ENCODE data around the gene EPS8L1. TPM values are rescaled to one million over a fixed set of nuclear protein-coding genes. Genes with fewer than 3 reads are reported as not detected.

The EPS8L1 gene
- total RNA-seq, 2 donors from 2014 or later: 1.4 to 2.1 TPM

DNA sequence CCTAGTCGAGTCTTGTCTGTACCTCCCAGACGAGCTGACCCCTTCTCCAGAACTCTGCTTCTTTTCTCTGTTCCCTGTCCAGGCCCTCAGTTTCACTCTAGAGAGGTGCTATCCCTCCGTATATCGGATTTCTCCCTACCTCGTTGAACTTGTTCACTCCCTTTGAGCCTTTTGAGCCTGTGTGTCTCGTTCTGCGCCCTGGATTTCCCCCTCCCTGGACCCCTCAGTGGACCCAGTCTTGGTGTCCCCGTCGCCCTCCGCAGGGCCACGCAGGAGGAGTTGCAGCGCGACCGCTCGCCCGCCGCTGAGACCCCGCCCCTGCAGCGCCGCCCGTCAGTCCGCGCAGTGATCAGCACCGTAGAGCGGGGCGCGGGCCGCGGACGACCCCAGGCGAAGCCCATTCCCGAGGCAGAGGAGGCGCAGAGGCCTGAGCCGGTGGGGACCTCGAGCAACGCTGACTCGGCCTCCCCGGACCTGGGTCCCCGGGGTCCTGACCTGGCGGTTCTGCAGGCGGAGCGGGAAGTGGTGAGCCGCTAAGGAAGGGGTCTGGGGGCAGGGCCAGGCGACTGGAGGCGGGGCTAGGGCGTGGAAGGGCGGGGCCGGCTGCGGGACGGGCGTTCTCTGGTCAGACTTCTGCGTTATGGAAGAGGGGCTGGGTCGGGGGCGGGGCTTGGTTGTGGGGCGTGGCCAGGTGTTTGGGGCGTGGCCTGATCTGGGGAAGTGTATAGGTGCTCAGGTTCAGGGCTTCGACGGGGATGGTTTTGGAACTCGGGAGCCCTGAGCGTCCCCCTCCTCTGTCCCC, 5.5 kb downstream of the EPS8L1 start:
- no peak overlapping the region for H3K27ac Mint-ChIP-seq
- H3K27me3 Mint-ChIP-seq: peaks cover 25% of the 10 kb centered on the region
- H3K4me3 Mint-ChIP-seq: peak overlapping the region; percentile 77
- ATAC-seq (replicated peaks): peak; percentile 87
- H3K4me1 Mint-ChIP-seq: peaks cover 8% of the 10 kb centered on the region
- no peaks in the 10 kb centered on the region for H3K9me3 Mint-ChIP-seq
- no peaks in the 10 kb centered on the region for H3K36me3 Mint-ChIP-seq (ENCODE audit: low read depth)

DNA sequence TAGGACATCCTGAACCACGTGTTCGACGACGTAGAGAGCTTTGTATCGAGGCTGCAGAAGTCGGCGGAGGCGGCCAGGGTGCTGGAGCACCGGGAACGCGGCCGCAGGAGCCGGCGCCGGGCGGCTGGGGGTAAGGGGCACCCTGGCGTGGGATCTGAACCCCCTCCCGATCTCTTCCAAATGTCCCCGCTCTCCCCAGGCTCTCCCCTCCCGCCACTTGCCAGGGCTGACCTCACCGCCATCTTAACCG, 6.0 kb downstream of the EPS8L1 start:
- H3K27me3 Mint-ChIP-seq: peaks cover 23% of the 10 kb centered on the region
- no peak overlapping the region for H3K27ac Mint-ChIP-seq
- H3K4me1 Mint-ChIP-seq: peaks cover 8% of the 10 kb centered on the region
- ATAC-seq (replicated peaks): no peak
- no peaks in the 10 kb centered on the region for H3K9me3 Mint-ChIP-seq
- peak overlapping the region; percentile 77 for H3K4me3 Mint-ChIP-seq
- H3K36me3 Mint-ChIP-seq (ENCODE audit: low read depth): no peaks in the 10 kb centered on the region

DNA sequence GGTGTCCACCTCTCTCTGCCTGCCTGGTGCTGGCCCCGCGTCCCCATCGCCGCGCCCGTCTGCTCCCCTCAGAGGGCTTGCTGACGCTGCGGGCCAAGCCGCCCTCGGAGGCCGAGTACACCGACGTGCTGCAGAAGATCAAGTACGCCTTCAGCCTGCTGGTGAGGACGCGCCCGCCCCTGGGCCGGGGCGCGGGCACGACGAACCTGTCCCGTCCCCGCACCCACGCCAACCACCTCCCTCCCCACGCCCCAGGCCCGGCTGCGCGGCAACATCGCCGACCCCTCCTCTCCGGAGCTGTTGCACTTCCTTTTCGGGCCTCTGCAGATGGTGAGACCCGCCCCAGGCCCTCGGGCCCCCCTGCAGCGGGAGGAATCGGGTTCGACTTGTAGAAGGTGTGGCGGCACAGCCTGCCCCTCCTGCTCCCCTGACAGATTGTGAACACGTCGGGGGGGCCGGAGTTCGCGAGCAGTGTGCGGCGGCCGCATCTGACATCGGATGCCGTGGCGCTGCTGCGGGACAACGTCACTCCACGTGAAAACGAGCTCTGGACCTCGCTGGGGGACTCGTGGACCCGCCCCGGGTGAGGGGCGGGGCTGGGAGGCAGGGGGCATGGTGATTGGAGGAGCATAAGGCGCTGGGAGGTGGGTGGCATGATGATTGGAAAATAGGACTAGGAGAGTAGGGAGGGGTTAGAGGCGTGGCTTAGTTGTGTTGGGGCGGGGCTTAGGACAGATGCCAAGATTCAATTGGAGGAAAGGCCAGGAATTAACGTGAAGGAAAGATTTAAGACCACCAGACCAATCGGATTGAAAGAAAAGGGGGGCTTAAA, 6.6 kb downstream of the EPS8L1 start:
- Mint-ChIP-seq H3K4me3 (peak overlapping the region; percentile 77), H3K27ac (no peak overlapping the region), H3K36me3 (ENCODE audit: low read depth) (no peaks in the 10 kb centered on the region), H3K9me3 (no peaks in the 10 kb centered on the region), H3K27me3 (peaks cover 22% of the 10 kb centered on the region), H3K4me1 (peaks cover 8% of the 10 kb centered on the region)
- ATAC-seq (replicated peaks): no peak

DNA sequence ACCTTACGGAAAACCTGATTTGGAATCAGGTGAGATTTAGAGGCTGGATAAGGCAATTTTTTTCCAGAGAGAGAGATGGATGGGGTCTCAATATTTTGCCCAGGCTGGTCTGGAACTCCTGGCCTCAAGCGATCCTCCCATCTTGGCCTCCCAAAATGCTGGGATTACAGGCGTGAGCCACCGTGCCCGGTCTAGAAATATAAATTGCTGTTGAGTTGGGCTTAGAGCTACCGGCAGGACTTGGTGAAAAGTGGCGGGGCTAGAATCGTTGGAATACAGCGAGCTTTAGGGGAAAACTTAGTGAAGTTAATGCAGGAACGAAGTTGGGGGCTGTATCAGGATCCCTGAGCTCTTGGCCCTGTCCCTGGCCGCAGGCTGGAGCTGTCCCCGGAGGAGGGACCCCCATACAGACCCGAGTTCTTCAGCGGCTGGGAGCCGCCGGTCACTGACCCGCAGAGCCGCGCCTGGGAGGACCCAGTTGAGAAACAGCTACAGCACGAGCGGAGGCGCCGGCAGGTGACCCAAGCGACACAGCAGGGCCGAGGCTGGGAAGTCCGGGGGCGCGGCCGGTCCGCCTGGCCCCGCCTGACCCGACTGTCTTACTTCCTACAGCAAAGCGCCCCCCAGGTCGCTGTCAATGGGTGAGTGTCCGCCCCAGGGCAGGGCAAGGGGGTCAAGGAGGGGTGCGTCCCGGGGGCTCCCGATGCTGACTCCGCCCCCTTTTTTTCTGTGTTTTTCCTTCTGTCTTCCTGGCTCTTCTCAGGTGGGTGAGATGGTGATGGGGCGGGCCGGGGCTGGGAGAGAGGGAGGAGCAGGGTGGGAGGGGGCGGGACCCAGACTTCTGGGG, 7.6 kb downstream of the EPS8L1 start:
- peaks cover 25% of the 10 kb centered on the region for H3K27me3 Mint-ChIP-seq
- H3K27ac Mint-ChIP-seq: no peak overlapping the region
- H3K4me1 Mint-ChIP-seq: peaks cover 13% of the 10 kb centered on the region
- no peaks in the 10 kb centered on the region for H3K9me3 Mint-ChIP-seq
- ATAC-seq (replicated peaks): no peak
- peaks cover 4% of the 10 kb centered on the region for H3K36me3 Mint-ChIP-seq (ENCODE audit: low read depth)
- peak overlapping the region; percentile 77 for H3K4me3 Mint-ChIP-seq

DNA sequence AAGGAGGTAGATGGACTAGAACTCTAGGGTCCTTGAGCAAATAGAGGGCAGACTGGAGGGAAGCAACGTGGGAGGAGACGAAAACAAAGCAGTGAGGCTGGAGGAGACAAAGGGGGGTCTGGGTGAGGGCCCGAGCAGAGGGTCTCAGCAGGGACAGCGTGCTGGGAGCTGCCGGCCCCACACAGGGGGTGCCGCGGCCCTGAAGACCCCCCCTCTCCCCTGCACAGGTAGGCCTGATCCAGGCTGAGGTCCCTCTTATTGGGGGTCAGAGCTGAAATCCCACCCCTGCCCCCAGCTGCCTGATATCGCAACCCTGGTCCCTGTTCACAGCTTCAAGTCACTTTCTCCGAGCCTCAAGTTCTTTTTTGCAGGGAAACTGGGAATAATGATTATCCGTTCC, 8.7 kb downstream of the EPS8L1 start:
- ATAC-seq (replicated peaks): no peak
- Mint-ChIP-seq H3K4me3 (no peak overlapping the region), H3K4me1 (peaks cover 19% of the 10 kb centered on the region), H3K9me3 (no peaks in the 10 kb centered on the region), H3K36me3 (ENCODE audit: low read depth) (peaks cover 16% of the 10 kb centered on the region), H3K27me3 (peaks cover 28% of the 10 kb centered on the region), H3K27ac (no peak overlapping the region)

DNA sequence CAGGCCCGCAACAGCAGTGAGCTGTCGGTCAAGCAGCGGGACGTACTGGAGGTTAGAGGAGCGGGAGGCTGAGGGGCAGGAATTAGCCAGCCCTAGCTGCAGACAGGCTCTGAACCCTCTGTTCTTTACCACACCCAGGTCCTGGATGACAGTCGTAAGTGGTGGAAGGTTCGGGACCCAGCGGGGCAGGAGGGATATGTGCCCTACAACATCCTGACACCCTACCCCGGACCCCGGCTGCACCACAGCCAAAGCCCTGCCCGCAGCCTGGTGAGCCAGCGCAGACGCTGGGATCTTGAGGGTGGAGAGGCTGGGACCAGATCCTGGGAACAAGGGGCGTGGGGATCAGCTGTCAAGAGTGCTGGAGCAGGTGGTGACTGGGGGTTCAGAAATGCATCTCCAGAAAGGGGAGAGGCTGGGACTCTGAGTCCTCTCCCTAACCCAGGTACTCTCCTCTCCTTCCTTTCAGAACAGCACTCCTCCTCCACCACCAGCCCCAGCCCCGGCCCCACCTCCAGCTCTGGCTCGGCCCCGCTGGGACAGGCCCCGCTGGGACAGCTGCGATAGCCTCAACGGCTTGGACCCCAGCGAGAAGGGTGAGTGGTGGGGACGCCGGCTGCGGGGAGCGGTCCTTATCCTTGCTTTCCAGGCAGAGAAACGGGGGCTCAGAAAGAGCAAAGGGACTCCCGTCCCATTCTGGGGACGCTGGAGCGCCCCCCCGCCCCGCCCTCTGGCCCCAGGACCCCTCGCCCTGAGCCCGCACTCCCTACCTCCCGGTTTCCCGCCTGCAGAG, 10.4 kb downstream of the EPS8L1 start:
- Mint-ChIP-seq H3K4me3 (no peak overlapping the region), H3K27ac (no peak overlapping the region), H3K27me3 (peaks cover 27% of the 10 kb centered on the region), H3K9me3 (no peaks in the 10 kb centered on the region), H3K4me1 (peaks cover 11% of the 10 kb centered on the region), H3K36me3 (ENCODE audit: low read depth) (peaks cover 32% of the 10 kb centered on the region)
- no peak for ATAC-seq (replicated peaks)

DNA sequence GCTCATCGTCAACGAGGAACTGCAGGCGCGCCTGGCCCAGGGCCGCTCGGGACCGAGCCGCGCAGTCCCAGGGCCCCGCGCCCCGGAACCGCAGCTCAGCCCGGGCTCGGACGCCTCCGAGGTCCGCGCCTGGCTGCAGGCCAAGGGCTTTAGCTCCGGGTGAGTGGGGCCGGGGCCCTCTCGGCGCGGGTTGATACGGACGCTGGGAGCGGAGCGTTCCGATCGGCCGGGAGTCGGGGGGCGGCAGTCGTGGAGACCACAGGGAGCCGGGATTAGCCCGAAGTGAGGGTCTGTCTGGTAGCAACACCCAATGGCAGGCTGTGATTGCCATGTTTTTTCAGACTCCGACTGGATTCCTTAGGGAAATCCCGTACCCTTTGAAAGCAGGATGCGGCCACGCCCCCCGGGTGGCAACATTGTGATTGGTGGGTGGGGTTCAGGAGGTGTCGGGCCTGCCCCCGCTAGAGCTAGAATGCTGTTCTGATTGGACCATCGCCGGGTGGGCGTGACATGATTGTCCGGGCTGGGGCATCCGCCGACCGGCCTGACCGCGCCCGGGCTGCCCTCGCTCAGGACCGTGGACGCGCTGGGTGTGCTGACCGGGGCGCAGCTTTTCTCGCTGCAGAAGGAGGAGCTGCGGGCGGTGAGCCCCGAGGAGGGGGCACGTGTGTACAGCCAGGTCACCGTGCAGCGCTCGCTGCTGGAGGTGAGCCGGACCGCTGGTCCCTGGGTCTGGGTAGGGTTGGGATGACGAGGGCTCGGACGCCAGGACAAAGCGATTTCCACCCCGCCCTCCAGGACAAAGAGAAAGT, 11.3 kb downstream of the EPS8L1 start:
- no peak overlapping the region for H3K27ac Mint-ChIP-seq
- peaks cover 32% of the 10 kb centered on the region for H3K36me3 Mint-ChIP-seq (ENCODE audit: low read depth)
- ATAC-seq (replicated peaks): peak; percentile 66
- peaks cover 11% of the 10 kb centered on the region for H3K4me1 Mint-ChIP-seq
- peak overlapping the region; percentile 65 for H3K4me3 Mint-ChIP-seq
- no peaks in the 10 kb centered on the region for H3K9me3 Mint-ChIP-seq
- peaks cover 27% of the 10 kb centered on the region for H3K27me3 Mint-ChIP-seq

DNA sequence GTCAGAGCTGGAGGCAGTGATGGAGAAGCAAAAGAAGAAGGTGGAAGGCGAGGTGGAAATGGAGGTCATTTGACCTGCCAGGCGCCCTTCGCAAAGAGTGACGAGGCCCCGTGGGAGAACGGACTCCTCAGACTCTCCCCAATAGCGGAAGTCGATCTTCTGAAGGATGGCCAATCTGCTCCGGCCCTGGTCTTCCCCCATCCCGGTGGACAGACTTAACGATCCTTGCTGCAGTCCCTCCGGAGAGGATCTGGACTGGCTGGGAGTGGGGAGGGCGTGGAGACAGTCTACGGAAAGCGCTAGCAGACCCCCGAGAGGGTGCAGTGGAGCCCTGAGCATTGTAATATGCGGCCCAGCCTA, 11.9 kb downstream of the EPS8L1 start:
- H3K4me1 Mint-ChIP-seq: peaks cover 11% of the 10 kb centered on the region
- no peaks in the 10 kb centered on the region for H3K9me3 Mint-ChIP-seq
- H3K36me3 Mint-ChIP-seq (ENCODE audit: low read depth): peaks cover 32% of the 10 kb centered on the region
- H3K4me3 Mint-ChIP-seq: peak overlapping the region; percentile 65
- ATAC-seq (replicated peaks): no peak
- no peak overlapping the region for H3K27ac Mint-ChIP-seq
- H3K27me3 Mint-ChIP-seq: peaks cover 24% of the 10 kb centered on the region

DNA sequence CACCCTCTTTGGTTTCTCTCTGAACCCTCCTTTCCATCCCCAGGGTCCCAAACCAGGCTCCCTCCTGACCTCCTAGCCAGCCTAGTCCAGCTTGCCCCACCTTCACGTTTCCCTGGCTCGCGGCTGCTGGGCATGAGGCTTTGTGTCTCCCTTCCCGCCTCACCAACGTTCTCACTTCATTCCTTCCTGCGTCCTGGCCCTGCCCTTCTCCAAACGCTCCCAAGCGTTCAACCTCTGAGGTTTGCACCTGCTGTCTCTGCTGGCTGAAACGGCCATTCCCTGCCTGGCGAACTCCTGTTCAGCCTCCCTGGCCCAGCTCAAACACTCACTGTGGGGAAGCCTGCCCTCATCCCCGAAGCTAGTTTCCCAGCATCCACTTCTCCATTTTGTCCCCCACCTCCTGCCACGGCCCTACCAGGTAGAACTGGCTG, 12.4 kb downstream of the EPS8L1 start:
- no peak for ATAC-seq (replicated peaks)
- Mint-ChIP-seq H3K27ac (peak overlapping the region; percentile 75), H3K9me3 (no peaks in the 10 kb centered on the region), H3K27me3 (peaks cover 22% of the 10 kb centered on the region), H3K36me3 (ENCODE audit: low read depth) (peaks cover 32% of the 10 kb centered on the region), H3K4me3 (peak overlapping the region; percentile 65), H3K4me1 (peaks cover 11% of the 10 kb centered on the region)

DNA sequence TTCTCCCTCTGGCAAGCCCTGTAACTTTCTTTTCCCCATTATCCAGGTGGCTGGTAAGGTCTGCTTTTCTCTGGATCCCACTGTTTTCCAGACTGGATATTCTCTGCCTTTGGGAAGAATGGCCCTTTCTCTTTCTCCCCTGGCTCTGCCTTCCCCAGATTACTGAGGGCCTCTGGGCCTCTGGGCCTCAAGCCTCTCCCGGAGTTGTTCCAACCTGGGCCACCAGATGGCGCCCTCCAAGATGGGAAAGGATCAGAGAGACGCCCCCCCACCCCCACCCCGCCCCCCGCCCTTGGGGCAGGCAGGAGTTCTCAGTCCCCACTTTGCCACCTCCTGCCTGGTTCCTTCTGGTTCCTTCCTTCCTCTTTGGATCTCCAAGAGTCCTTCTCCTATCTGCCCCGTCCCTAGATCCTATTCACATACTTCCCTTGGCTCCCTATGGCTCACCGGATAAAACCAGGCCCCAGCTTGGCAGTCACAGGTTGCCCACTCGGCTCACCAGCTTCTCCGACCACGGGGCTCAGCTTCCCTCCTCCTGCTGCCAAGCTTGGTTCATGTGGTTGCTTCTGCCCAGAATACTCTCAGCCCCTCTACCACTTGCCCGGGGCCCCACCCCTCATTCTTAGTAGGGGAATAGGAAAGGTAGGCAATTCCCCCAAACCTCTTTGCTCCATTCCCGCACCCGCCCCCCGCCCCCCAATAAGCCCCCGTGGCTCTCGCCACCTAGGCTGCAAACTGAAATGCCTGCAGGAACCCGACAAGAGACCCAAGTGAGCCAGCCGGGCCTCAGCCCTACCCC, 13.1 kb downstream of the EPS8L1 start:
- peak overlapping the region; percentile 65 for H3K4me3 Mint-ChIP-seq

DNA sequence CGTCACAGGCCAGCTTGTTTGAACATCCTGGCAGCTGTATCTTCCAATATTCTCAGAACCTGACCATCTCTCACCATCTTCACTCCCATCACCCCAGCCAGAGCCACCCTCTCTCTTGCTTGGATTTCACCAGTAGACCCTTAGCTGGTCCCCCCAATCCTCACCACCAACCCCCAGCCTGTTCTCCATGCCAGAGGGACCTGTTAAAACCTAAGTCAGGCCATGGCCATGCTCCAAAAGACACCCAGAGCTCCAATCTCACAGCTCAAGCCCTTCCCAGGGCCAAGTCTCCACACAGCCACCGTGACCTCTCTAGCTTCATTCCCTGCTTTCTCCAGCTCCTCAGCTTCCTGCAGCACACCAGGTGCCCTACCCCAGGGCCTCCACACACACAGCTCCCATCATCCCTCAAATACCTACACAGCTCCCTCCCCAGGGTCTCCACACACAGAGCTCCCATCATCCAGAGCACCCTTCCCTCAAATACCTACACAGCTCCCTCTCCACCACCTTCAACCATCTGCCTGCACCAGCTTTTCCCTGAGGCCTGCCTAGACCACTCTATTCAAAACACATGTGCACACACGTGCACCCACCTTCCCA, 13.8 kb downstream of the EPS8L1 start:
- Mint-ChIP-seq H3K36me3 (ENCODE audit: low read depth) (peaks cover 33% of the 10 kb centered on the region), H3K27ac (no peak overlapping the region), H3K9me3 (no peaks in the 10 kb centered on the region), H3K4me1 (peaks cover 11% of the 10 kb centered on the region), H3K27me3 (peaks cover 17% of the 10 kb centered on the region), H3K4me3 (no peak overlapping the region)
- no peak for ATAC-seq (replicated peaks)

More for the DNA sequence above, 13.1 kb downstream of the EPS8L1 start:
- H3K27ac Mint-ChIP-seq: peak overlapping the region; percentile 75
- no peaks in the 10 kb centered on the region for H3K9me3 Mint-ChIP-seq
- peaks cover 32% of the 10 kb centered on the region for H3K36me3 Mint-ChIP-seq (ENCODE audit: low read depth)
- ATAC-seq (replicated peaks): peak; percentile 45
- peaks cover 22% of the 10 kb centered on the region for H3K27me3 Mint-ChIP-seq
- H3K4me1 Mint-ChIP-seq: peaks cover 11% of the 10 kb centered on the region

DNA sequence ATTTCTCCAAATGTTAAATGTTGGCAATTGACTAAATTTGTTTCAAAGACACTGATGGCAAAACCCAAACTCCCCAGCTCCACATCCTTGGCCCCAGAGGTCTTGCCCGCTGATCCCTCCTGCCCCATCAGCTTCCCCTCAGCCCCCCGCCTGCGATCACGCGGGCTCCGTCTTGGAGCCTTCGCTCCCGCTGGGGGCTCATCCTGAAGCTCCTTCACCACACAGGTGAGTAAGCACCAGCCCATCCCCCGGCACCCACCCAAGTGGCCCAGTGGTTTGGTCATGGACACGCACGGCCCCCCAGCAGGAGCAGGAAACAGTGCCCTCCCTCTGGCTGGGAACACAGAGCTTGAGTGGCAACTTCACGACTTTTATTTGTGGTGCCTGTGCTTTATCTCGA, 14.9 kb downstream of the EPS8L1 start:
- H3K27ac Mint-ChIP-seq: no peak overlapping the region
- no peaks in the 10 kb centered on the region for H3K9me3 Mint-ChIP-seq
- ATAC-seq (replicated peaks): no peak
- H3K27me3 Mint-ChIP-seq: peaks cover 17% of the 10 kb centered on the region
- no peak overlapping the region for H3K4me3 Mint-ChIP-seq
- H3K36me3 Mint-ChIP-seq (ENCODE audit: low read depth): peaks cover 39% of the 10 kb centered on the region
- peaks cover 11% of the 10 kb centered on the region for H3K4me1 Mint-ChIP-seq

Measured in activated T-helper 17 cell treated with anti-CD3 and anti-CD28 coated beads, Interleukin-2, amount 50 U/mL, for 72 hours (primary cell).